Heart left ventricle (tissue), 13 donors: ENCODE results near the gene NAT16.

ENCODE experiments used
- CTCF ChIP-seq, 12 donors: fragments of 200-600 bp; sonication (generic) in 4 of 12; IDR thresholded peaks; one replicate each; pipeline versions ENCODE4 v1.5.0 to v1.8.0; 2018 to 2022; ENCODE audit warnings: antibody characterized with exemption in 12 of 12, mild to moderate bottlenecking in 5 of 12
- POLR2A ChIP-seq, 2 donors: fragments of 450-650 bp; IDR thresholded peaks; one replicate each; pipeline ENCODE4 v1.6.1; 2017; ENCODE audit warnings: antibody characterized with exemption in 2 of 2, mild to moderate bottlenecking in 2 of 2, moderate library complexity in 2 of 2
- donor health status: ischemic (EF 13 %, LVEDD 7.1; RV severe dilation, severe dysfunction).
- donor health status: DM: no; HTN: yes; CAD: no.
- donor health status: DM: no; HTN: no; CAD: no.
- donor health status: ischemic (EF 25% LVEDD 6.9; RV normal size, moderate dysfunction).
- donor health status: ischemic (EF 25% LVEDD 5.7; RV mildly dilated, moderate dysfunction).
- donor health status: ischemic (EF 35%, LVEDD 5.7; RV mildly dilated, moderate dysfunction).
- donor health status: nonischemic (EF 11% LVEDD 7.7; RV severe dilation, severe dysfunction).
- donor health status: DM: yes; HTN: yes; CAD: no.
- donor health status: PGD.
- donor health status: ischemic (EF 29% LVEDD 5.4; RV normal size, mild dysfunction).
- donor health status: nonischemic (EF 23%, LVEDD 6.1; RV moderate dilation, normal function).

DNA sequence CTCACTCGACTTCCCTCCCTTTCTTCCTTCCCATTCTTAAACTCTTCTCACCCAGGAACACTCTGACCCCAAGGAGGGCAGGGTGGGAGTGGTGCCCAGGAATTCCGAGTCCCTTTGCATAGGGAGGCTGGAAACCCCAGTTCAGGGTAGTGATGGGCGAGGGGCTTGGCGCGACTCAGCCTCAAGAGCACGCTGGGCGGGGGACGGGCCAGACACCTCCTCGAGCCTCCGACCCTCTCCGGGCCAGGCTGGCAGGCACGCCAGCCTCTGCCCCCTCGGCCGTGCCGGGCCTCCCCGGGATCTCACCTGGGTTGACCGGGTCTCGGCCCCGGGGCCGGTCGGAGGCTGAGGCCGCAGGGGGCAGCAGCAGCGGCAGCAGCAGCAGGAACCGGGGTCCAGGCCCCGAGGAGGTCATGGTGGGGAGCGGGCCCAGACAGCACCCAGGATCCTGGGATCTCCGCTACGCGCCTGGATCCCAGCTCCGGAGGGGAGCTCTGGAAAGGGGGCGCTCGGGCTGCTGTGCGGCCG, 36.8 kb upstream of the NAT16 start:
- no peak for TF ChIP-seq CTCF (IDR thresholded peaks at IDR 0.05)
- TF ChIP-seq POLR2A (IDR thresholded peaks at IDR 0.05): no peak
